NK-92 treated with Interleukin-12 subunit alpha and Interleukin-12 subunit beta, amount 100 ng/mL, for 24 hours (cell line): Measurements from ENCODE around the gene C2CD2L.
A peak's percentile ranks its signal among the peaks of the same experiment; 100 is the strongest.
"Not testable (repeated sequence)": the region's sequence is repeated elsewhere in the genome, so short reads cannot be mapped to it uniquely, and the experiment has no call there.

Source experiments
- DNase-seq: peaks from one replicate; lab custom pipeline; 2025; lab: John Stamatoyannopoulos, UW

The C2CD2L gene

DNA sequence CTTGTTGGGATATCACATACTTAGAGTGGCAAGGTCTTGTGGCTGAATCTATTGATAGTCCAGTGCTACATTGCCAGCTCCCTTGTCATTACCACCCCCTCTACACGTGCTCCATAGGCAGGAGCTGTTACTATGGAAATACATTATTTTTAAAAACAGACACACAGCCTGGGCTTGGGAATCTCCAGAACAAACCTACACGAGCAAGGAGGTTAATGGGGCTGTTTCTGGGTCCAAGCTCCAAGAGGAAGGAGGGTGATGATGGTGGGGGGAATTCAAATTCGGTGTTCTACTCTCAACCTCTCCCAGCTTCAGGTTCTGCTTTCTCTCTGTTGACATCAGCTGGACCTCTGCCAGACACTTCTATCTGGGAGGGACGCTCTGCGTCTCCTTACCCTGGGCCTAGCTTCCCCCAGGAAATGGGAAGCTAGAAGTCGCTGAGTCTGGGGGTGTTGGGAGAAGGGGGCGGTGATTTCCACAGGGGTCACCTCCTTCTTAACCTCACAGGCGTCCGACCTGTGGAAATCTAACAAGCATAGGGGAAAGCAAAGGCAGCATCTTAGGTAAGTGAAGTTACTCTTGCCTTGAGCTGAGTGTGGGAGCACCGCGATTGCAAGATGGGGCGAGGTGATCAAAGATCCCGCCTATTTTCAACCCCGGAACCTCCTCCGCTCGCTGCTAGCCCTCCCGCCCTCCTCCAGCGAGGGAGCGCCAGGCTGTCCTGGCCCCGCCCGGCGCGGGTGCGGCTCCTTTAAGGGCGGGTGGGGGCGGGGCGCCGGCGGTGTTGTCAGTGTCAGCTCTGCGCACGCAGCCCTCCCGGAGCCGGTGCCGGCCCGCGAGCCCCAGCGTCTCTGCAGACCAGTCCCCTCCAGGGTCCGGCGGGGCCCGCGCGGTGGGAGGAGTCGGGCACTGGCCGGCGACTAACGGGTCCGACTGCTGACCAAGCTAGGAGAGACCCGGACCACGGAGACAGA is at the start of gene C2CD2L:
C2CD2L (plus strand) TSS at position 781 of the 974 bp plus-strand sequence. CDS start 398 bp downstream, outside the sequence.
- peak; percentile 93 for DNase-seq

- not testable (repeated sequence) for DNase-seq
Measured at GRCh38 chr11:119059128-119059527, 48.0 kb upstream of the C2CD2L start.

DNA sequence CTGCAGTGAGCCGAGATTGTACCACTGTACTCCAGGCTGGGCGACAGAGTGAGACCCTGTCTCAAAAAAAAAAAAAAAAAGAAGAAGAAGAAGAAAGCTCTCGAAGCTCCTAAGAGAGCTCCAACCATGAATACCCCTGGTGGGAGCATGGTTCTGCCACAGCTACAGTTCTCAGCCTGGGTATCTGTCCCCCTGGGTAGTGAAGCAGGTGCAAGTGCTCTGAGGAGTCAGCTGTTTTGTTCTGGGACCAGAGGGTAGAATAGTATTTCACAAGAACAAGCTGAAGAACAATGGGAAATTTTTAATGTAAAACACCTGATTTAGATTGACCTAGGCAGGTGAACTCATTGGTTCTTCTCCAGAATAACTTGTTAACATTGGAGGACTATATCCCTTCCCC is 45.9 kb upstream of the C2CD2L start:
- DNase-seq: no peak

- no peak for DNase-seq
Measured at GRCh38 chr11:119062779-119063178, 44.4 kb upstream of the C2CD2L start.

GRCh38 chr11:119065369-119065768 is 41.8 kb upstream of the C2CD2L start:
- DNase-seq: no peak

GRCh38 chr11:119067371-119068222 is 39.5 kb upstream of the C2CD2L start, which contains the start of gene VPS11:
VPS11 (plus strand) TSS chr11:119067818; CDS start chr11:119067824, 6 bp downstream.
- DNase-seq: peak; percentile 98

- no peak for DNase-seq
Measured at GRCh38 chr11:119077839-119078238, 29.3 kb upstream of the C2CD2L start.

- DNase-seq: no peak
Measured at GRCh38 chr11:119078675-119079420, 28.3 kb upstream of the C2CD2L start.

GRCh38 chr11:119081682-119082260 is 25.4 kb upstream of the C2CD2L start:
- DNase-seq: no peak

DNA sequence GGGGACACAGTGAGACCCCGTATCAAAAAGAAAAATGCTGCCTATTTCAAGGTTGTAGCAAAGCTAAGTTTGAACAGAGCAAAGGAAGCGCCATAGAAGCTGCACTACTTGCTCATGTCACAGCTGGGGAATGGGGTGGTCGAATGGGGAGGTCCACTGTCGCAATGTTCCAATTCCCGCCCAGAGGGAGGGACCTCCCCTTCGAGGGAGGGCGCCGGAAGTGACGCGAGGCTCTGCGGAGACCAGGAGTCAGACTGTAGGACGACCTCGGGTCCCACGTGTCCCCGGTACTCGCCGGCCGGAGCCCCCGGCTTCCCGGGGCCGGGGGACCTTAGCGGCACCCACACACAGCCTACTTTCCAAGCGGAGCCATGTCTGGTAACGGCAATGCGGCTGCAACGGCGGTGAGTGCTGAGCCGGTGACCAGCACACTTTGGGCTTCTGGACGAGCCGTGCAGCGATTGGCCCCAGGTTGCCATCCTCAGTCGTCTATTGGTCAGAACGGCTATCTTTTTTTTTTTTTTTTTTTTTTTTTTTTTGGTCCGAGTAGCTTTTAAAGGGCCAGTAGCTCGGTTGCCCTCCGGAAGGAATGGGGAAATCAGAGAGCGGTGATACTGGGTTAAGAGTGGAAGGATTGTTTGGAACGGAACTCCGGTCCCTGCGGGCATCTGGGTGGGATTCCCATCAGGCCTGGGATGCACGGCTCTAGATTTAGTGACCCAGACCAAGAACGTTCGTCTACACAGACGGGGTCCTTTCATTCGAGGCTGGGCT is 22.3 kb upstream of the C2CD2L start, which contains the start of gene HMBS:
HMBS (plus strand) TSS at position 219 of the 774 bp plus-strand sequence; CDS start at position 372, 153 bp downstream.
- peak; percentile 91 for DNase-seq

DNA sequence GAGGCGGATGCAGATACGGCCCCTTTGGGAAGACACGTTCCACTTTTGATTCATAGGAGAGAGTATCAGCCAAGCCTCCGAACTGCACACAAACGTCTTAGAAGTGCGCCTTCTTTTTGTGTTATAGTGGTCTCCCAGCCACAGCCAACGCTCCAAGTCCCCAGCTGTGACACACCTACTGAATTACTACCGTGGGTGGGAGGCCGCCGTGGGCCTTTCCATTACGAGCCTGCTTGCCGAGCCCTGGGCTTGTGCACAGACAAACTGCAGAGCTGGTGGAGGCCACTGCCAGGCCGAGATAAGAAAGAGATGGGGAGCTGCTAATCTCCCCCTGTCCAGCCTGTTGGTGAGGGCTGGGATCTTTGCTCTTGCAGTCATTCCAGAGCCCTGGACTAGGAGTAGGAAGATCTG is 21.7 kb upstream of the C2CD2L start:
- no peak for DNase-seq

- no peak for DNase-seq
Measured at GRCh38 chr11:119087123-119087522, 20.0 kb upstream of the C2CD2L start.

DNA sequence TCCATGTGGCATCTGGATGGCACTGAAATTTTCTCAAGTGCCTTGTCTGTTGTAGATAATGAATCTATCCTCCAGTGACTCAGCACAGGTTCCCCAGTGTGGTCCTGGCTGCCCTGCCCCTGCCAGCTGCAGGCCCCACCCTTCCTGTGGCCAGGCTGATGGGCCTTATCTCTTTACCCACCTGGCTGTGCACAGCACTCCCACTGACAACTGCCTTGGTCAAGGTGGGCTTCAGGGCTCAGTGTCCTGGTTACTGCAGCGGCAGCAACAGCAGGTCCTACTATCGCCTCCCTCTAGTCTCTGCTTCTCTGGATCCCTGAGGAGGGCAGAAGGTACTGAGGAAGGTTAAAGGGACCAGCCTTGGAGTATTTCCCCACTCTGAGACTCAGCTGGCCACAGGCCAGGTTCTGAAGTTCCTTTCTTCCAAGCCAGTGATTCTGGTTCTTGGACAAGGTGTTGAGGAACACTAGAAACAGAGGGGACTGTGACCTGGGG is 19.4 kb upstream of the C2CD2L start:
- no peak for DNase-seq

- no peak for DNase-seq
Measured at GRCh38 chr11:119088406-119088805, 18.7 kb upstream of the C2CD2L start.

- DNase-seq: no peak
Measured at GRCh38 chr11:119089319-119089718, 17.8 kb upstream of the C2CD2L start.

GRCh38 chr11:119091178-119091577 is 16.0 kb upstream of the C2CD2L start:
- DNase-seq: no peak

DNA sequence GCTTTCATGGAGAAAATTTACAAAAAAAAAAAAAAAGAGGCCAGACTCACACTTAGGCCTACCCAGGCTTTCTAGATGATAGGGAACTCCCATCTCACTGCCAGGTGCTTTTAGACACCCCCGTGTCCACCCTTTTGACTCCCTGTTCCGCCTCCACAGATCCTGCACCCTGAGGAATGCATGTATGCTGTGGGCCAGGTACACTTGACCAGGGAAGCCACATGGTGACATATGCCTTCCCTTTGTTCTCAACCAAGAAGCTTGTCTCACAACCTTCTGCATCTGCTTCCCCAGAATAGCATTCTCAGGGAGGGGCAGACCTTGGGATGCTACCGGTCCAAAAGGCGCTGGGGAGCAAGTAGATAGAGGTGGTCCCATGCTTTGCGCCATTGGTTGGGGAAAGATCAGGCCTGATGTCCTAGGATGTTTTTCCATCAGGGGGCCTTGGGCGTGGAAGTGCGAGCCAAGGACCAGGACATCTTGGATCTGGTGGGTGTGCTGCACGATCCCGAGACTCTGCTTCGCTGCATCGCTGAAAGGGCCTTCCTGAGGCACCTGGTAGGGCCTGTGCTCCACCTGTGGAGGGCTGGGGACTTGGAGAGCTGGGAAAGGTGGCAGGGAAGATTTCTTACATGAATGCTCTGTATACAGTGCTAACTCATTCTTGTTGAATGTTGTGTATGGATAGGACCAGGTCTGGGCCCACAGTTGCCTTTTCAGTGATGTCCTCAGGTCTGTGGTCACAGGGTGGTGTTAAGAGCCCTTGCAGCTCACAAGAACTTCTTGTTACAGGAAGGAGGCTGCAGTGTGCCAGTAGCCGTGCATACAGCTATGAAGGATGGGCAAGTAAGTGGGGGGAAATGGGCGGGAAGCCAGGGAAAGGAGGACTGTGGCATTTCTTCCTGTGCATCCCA is 14.9 kb upstream of the C2CD2L start:
- no peak for DNase-seq

DNA sequence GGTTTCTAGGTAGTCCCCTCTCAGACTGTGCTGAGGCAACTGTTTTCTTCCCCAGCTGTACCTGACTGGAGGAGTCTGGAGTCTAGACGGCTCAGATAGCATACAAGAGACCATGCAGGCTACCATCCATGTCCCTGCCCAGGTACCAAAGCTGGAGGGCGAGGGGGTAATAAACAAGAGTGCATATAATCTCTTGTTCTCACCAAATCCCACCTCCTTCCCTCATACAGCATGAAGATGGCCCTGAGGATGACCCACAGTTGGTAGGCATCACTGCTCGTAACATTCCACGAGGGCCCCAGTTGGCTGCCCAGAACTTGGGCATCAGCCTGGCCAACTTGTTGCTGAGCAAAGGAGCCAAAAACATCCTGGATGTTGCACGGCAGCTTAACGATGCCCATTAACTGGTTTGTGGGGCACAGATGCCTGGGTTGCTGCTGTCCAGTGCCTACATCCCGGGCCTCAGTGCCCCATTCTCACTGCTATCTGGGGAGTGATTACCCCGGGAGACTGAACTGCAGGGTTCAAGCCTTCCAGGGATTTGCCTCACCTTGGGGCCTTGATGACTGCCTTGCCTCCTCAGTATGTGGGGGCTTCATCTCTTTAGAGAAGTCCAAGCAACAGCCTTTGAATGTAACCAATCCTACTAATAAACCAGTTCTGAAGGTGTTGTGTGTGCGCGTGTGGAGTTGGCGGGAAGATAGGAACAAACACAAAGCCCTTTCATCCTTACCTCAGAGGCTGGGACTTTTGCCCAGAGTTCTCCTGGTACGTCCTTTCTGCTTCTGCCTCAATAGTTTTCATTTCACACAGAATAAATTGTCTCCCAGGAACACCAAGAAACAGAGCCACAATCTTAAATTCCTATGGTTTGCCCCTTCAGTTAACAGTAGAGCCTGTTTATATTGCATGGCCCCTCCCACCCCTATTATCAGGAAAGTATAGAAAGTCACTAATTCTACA is 14.0 kb upstream of the C2CD2L start:
- DNase-seq: no peak
